AG08396 (cell line): ENCODE measurements around the gene CCDC33.

Source experiments
- DNase-seq: peaks from one replicate; pipeline ENCODE4 v3.0.0; 2012; ENCODE audit warnings: low spot score, mixed read lengths

The CCDC33 gene

GRCh38 chr15:74381481-74381880, 145.4 kb downstream of the CCDC33 start:
- DNase-seq = no peak

DNA sequence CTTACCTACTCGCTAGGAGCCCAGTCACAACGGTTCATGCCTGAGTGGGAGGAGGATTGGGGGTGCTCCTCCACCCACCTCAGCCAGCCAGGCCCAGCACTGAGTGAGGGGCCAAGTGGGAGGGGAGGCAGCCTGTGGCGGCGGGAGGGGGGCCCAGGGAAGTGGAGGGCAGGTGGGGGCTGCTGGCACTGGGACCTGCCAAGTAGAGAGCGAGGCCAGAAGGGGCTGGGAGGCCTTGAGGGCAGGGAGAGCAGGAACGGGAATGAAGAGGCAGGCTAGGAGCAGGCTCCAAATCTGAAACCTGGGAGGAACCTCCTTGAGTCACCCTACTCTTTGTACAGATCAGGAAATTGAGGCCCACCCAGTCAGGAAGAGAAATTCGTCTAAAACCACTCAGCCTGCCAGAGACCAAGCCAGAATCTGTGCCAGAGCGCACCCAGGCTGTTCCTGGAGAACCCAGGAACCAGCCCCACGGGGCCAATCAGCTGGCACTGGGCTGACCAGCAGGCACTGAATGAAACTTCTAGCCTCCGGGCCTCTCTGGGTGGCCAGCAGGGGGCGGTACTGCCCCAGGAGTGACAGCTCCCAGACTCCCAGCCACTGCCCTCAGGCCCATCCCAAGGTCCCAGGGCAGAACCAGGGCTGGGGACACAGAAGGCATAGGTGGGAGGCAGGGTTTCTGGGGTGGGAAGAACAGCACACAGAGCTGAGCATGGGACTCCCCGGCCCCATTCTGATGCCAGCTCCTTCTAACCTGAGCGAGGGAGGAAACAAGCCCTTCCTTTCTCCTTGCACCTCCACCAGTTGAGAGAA, 146.1 kb downstream of the CCDC33 start:
- DNase-seq = peak; percentile 95

GRCh38 chr15:74383286-74383685, 147.2 kb downstream of the CCDC33 start:
- no peak for DNase-seq

DNA sequence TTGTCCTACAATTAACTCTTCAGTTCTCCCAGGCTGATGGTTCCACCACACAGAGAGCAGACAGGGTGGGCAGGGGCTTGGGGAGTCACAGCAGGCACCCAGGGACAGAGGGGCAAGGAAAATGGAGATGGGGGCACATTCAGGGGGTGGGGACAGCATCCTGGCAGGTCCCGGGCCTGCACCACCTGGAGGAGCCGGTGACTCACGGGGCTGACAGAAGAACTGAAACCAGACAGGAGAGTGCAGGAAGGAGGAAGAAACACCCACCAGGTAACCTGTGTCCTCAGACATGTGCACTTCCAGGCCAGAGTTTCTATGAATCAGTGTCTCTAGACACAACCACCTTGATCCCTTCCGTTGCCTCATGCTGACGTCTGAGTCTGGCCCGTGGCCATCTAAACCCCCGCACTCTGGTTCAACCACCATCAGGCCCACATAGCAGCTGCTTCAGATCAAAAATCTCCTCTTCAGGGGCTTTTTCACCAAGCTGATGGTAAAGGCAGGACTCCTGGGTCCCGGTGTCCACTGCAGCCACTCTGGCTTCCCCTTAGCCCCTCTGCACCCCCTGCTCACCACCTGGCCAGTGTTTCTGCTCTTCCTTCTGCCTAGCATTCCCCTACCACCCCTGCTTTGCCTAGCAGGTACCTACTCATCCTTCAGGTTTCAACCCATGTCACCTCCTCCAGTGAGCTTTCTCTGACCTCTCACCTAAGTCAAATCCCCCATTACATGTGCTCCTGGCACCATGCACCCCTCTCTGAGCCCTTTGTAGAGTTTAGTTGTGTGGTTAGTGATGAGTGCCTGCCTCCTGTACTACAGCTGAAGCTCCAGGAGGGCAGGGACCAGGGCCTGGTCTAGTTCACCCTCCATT, 147.8 kb downstream of the CCDC33 start:
- DNase-seq = no peak

GRCh38 chr15:74384566-74384880, 148.4 kb downstream of the CCDC33 start:
- DNase-seq = no peak

DNA sequence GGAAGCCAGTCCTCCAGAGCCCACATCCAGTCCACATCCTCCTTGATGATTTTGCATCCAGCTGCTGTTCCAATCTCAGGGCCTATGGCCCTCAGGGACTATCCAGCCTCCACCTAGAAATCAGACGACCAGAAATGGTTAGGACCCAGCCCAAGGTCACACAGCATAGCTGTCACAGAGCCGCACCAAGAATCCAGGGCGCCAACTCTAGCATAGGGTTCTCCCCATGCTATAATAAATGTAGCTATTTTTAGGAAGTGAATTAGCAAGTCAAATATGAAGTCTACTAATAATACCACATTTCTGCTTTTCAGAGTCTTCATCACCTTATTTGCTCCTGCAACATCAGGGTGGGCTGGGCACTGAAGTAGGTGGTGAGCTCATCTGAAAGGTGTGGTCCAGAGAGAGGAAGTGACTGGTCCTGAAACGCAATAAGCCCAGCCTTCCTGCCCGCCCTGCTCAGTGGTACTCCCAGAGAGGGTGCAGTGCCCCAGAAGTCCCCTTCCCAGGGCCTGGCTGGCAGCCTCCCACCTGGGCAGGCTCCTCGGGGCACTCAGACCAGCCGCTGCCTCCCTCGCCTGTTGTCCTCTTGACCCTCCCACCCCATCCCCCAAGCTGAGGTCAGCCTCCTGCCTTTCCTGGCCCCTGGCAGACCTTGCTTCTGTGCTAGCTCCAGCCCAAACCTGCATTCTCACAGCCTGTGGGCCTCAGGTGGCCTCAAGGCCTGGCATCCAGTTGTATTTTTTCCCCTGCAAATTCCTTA, 148.9 kb downstream of the CCDC33 start:
- DNase-seq = no peak

GRCh38 chr15:74385733-74386132, 149.6 kb downstream of the CCDC33 start:
- no peak for DNase-seq
